HG02588 (cell line): ENCODE results near the gene SBF2.
A peak's percentile ranks its signal among the peaks of the same experiment; 100 is the strongest.
"Not testable (repeated sequence)": the region's sequence is repeated elsewhere in the genome, so short reads cannot be mapped to it uniquely, and the experiment has no call there.

Source experiments
- ATAC-seq: cut with Tn5 transposase; IDR thresholded peaks from one replicate; pipeline ENCODE4 v1.9.1; 2021; ENCODE audit warnings: mild to moderate bottlenecking, moderate library complexity; ENCODE audit not compliant: unreplicated experiment

The SBF2 gene

GRCh38 chr11:9969068-9969467, 325.0 kb downstream of the SBF2 start:
- ATAC-seq: no peak

- ATAC-seq: peak; percentile 96
Measured at GRCh38 chr11:9962722-9963121, 331.3 kb downstream of the SBF2 start.

GRCh38 chr11:9957072-9957471, 336.9 kb downstream of the SBF2 start:
- ATAC-seq: no peak

GRCh38 chr11:9956483-9956882, 337.5 kb downstream of the SBF2 start:
- ATAC-seq: no peak

GRCh38 chr11:9955391-9955790, 338.6 kb downstream of the SBF2 start:
- no peak for ATAC-seq

GRCh38 chr11:9953994-9954626, 339.9 kb downstream of the SBF2 start:
- ATAC-seq: no peak

GRCh38 chr11:9952511-9953196, 341.4 kb downstream of the SBF2 start:
- ATAC-seq: no peak

GRCh38 chr11:9951807-9952206, 342.2 kb downstream of the SBF2 start:
- no peak for ATAC-seq

- no peak for ATAC-seq
Measured at GRCh38 chr11:9950462-9950861, 343.6 kb downstream of the SBF2 start.

- no peak for ATAC-seq
Measured at GRCh38 chr11:9947231-9947864, 346.7 kb downstream of the SBF2 start.

GRCh38 chr11:9945680-9946079, 348.3 kb downstream of the SBF2 start:
- ATAC-seq: not testable (repeated sequence)

GRCh38 chr11:9943386-9944110, 350.5 kb downstream of the SBF2 start:
- ATAC-seq: no peak

- no peak for ATAC-seq
Measured at GRCh38 chr11:9941991-9942390, 352.0 kb downstream of the SBF2 start.

- not testable (repeated sequence) for ATAC-seq
Measured at GRCh38 chr11:9939150-9939549, 354.9 kb downstream of the SBF2 start.

- ATAC-seq: no peak
Measured at GRCh38 chr11:9936754-9937153, 357.3 kb downstream of the SBF2 start.

GRCh38 chr11:9932843-9933242, 361.2 kb downstream of the SBF2 start:
- ATAC-seq: not testable (repeated sequence)

GRCh38 chr11:9930562-9931331, 363.3 kb downstream of the SBF2 start:
- not testable (repeated sequence) for ATAC-seq

GRCh38 chr11:9927670-9928069, 366.3 kb downstream of the SBF2 start:
- no peak for ATAC-seq

- no peak for ATAC-seq
Measured at GRCh38 chr11:9923280-9923679, 370.7 kb downstream of the SBF2 start.

GRCh38 chr11:9922806-9923205, 371.2 kb downstream of the SBF2 start:
- ATAC-seq: no peak

- no peak for ATAC-seq
Measured at GRCh38 chr11:9916480-9916879, 377.5 kb downstream of the SBF2 start.
